ENCODE data around the gene HRH1. TPM values are rescaled to one million over a fixed set of nuclear protein-coding genes. Genes with fewer than 3 reads are reported as not detected.

The HRH1 gene
- polyA plus RNA-seq, 3 donors, result 0.08 to 0.24 TPM; not detected in 1

- Histone ChIP-seq H3K4me3 (replicated peaks in 1 of 3; ENCODE audit: low read depth in 2 of 3, low read length in 3 of 3) (no peak overlapping the region), H3K36me3 (replicated peaks in 1 of 2; ENCODE audit: control insufficient read depth in 1 of 2, insufficient read depth in 2 of 2, low read length in 2 of 2) (peaks cover 0 to 21% of the 10 kb centered on the region in 2 donors), H3K9ac (ENCODE audit: insufficient read depth, low read length, poor library complexity, severe bottlenecking) (no peak overlapping the region), H3K4me1 (ENCODE audit: control insufficient read depth in 1 of 2, insufficient read depth in 2 of 2, low read length in 2 of 2) (no peaks in the 10 kb centered on the region), H4K20me1 (ENCODE audit: insufficient read depth, low read length) (no peaks in the 10 kb centered on the region), H3K27ac (ENCODE audit: low read depth in 1 of 2, low read length in 2 of 2) (no peak overlapping the region), H3K27me3 (ENCODE audit: control insufficient read depth in 2 of 2, insufficient read depth in 2 of 2, low read length in 2 of 2) (no peaks in the 10 kb centered on the region), H3K79me2 (ENCODE audit: insufficient read depth, low read length) (no peaks in the 10 kb centered on the region), H2AFZ (ENCODE audit: insufficient read depth, low read depth, low read length, poor library complexity, severe bottlenecking) (no peak overlapping the region), H3K4me2 (replicated peaks; ENCODE audit: extremely low read depth, low read length, poor library complexity, severe bottlenecking) (no peak overlapping the region), H3K9me3 (replicated peaks in 1 of 2; ENCODE audit: control insufficient read depth in 1 of 2, insufficient read depth in 1 of 2, low read length in 2 of 2) (no peaks in the 10 kb centered on the region)
- TF ChIP-seq CTCF (IDR thresholded peaks at IDR 0.05), result no peak
- no peak overlapping the region for H3K27ac Mint-ChIP-seq
- peaks cover 0 to 13% (median 6%) of the 10 kb centered on the region in 3 donors for H3K27me3 Mint-ChIP-seq (ENCODE audit: low read depth in 3 of 3)
- peaks cover 20 to 21% of the 10 kb centered on the region in 2 donors for H3K36me3 Mint-ChIP-seq
- H3K9me3 Mint-ChIP-seq, result peaks cover 0 to 6% (median 2%) of the 10 kb centered on the region in 7 donors
- WGBS (ENCODE audit: insufficient coverage), result 3% methylated on average over 4 of the region's 5 CpGs
- peaks cover 10% of the 10 kb centered on the region for H3K4me1 Mint-ChIP-seq
- DNase-seq, result peak in 1 of 3 donors; percentile 9
- intact Hi-C loops (cut with micrococcal nuclease), result no loop called here
- no peak overlapping the region for H3K4me3 Mint-ChIP-seq
These were observed 40.9 kb downstream of the HRH1 start for GRCh38 chr3:11195201-11195600.

- peaks cover 20 to 21% of the 10 kb centered on the region in 2 donors for H3K36me3 Mint-ChIP-seq
- Histone ChIP-seq H3K9ac (ENCODE audit: insufficient read depth, low read length, poor library complexity, severe bottlenecking) (no peak overlapping the region), H2AFZ (ENCODE audit: insufficient read depth, low read depth, low read length, poor library complexity, severe bottlenecking) (no peak overlapping the region), H3K4me1 (ENCODE audit: control insufficient read depth in 1 of 2, insufficient read depth in 2 of 2, low read length in 2 of 2) (no peaks in the 10 kb centered on the region), H3K4me3 (replicated peaks in 1 of 3; ENCODE audit: low read depth in 2 of 3, low read length in 3 of 3) (no peak overlapping the region), H3K4me2 (replicated peaks; ENCODE audit: extremely low read depth, low read length, poor library complexity, severe bottlenecking) (no peak overlapping the region), H3K27ac (ENCODE audit: low read depth in 1 of 2, low read length in 2 of 2) (no peak overlapping the region), H3K79me2 (ENCODE audit: insufficient read depth, low read length) (no peaks in the 10 kb centered on the region), H3K9me3 (replicated peaks in 1 of 2; ENCODE audit: control insufficient read depth in 1 of 2, insufficient read depth in 1 of 2, low read length in 2 of 2) (no peaks in the 10 kb centered on the region), H3K36me3 (replicated peaks in 1 of 2; ENCODE audit: control insufficient read depth in 1 of 2, insufficient read depth in 2 of 2, low read length in 2 of 2) (peaks cover 0 to 21% of the 10 kb centered on the region in 2 donors), H3K27me3 (ENCODE audit: control insufficient read depth in 2 of 2, insufficient read depth in 2 of 2, low read length in 2 of 2) (no peaks in the 10 kb centered on the region), H4K20me1 (ENCODE audit: insufficient read depth, low read length) (no peaks in the 10 kb centered on the region)
- WGBS (ENCODE audit: insufficient coverage), result 62% methylated on average over 9 of the region's 10 CpGs
- no peak overlapping the region for H3K4me3 Mint-ChIP-seq
- no peak for DNase-seq
- TF ChIP-seq CTCF (IDR thresholded peaks at IDR 0.05), result no peak
- peak overlapping the region in 1 of 7 donors; percentile 6 for H3K27ac Mint-ChIP-seq
- peaks cover 0 to 6% (median 2%) of the 10 kb centered on the region in 7 donors for H3K9me3 Mint-ChIP-seq
- peaks cover 10% of the 10 kb centered on the region for H3K4me1 Mint-ChIP-seq
- intact Hi-C loops (cut with micrococcal nuclease), result no loop called here
- peaks cover 0 to 13% (median 6%) of the 10 kb centered on the region in 3 donors for H3K27me3 Mint-ChIP-seq (ENCODE audit: low read depth in 3 of 3)
These were observed 41.5 kb downstream of the HRH1 start for GRCh38 chr3:11195721-11196332.

All from CD14-positive monocyte (primary cell).